Measurements from ENCODE around the gene SLA2. TPM values are rescaled to one million over a fixed set of nuclear protein-coding genes. Genes with fewer than 3 reads are reported as not detected.
A peak's percentile ranks its signal among the peaks of the same experiment; 100 is the strongest.

Gene SLA2
- total RNA-seq, 1 donor from 2014 or later: 0.21 TPM

DNA sequence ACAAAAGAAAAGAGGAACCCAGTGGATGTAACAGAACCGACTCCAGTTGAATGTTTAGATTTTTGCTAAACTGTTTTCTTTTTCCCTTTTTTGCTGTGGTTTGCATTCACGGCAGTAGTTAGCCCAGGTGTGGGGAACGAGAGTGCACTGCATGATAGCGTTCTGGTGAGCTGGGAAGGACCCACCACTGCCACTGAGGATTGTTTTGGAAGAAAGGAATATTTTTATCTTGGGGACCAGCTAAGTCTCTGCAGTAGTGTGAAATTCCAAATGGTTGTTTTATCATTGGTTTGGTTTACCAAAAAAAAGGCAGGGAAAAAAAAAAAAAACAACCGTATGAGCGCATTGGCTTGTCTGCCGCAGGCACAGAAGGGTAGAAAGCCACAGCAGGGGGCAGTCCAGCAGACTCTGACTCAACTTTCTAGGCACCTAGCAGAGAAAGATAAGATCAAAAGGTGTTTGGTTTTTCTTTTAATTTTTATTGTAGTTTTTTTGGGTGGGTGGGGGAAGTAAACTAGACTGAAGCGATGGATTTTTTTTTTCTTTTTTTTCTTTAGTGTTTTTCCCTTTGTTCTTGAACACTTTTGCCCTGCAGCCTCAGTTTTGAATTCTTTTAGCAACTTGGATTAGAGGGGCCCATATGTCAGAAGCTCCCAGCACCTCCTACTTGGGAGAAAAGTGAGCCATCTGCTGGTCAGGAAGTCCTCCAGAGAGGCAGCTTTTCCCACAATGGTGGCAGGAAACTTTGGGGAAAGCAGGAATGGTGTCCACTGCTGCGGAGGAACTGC lies 53.9 kb downstream of the SLA2 start:
- Histone ChIP-seq H3K36me3 (no peaks in the 10 kb centered on the region), H3K4me2 (no peak overlapping the region), H3K9me3 (ENCODE audit: low read depth) (no peaks in the 10 kb centered on the region), H4K20me1 (ENCODE audit: low read depth) (no peaks in the 10 kb centered on the region), H3K27me3 (no peaks in the 10 kb centered on the region), H3K9ac (no peak overlapping the region), H3K79me2 (ENCODE audit: low read depth) (no peaks in the 10 kb centered on the region), H3K4me1 (peaks cover 8% of the 10 kb centered on the region), H2AFZ (replicated peaks) (no peak overlapping the region), H3K4me3 (no peak overlapping the region), H3K27ac (no peak overlapping the region), H3F3A (ENCODE audit: low read depth) (peaks cover 14% of the 10 kb centered on the region)
- Mint-ChIP-seq H3K9me3 (no peaks in the 10 kb centered on the region), H3K4me1 (peaks cover 7% of the 10 kb centered on the region), H3K27me3 (ENCODE audit: insufficient read depth, low read depth) (peaks cover 4% of the 10 kb centered on the region), H3K36me3 (peaks cover 29% of the 10 kb centered on the region), H3K4me3 (peak overlapping the region; percentile 22), H3K27ac (no peak overlapping the region)
- DNase-seq (ENCODE audit: low spot score): peak; percentile 63
- TF ChIP-seq EZH2 (IDR thresholded peaks at IDR 0.05): no peak
- no peak for TF ChIP-seq EZH2phosphoT487 (IDR thresholded peaks at IDR 0.05)
- TF ChIP-seq, protein P1, sequence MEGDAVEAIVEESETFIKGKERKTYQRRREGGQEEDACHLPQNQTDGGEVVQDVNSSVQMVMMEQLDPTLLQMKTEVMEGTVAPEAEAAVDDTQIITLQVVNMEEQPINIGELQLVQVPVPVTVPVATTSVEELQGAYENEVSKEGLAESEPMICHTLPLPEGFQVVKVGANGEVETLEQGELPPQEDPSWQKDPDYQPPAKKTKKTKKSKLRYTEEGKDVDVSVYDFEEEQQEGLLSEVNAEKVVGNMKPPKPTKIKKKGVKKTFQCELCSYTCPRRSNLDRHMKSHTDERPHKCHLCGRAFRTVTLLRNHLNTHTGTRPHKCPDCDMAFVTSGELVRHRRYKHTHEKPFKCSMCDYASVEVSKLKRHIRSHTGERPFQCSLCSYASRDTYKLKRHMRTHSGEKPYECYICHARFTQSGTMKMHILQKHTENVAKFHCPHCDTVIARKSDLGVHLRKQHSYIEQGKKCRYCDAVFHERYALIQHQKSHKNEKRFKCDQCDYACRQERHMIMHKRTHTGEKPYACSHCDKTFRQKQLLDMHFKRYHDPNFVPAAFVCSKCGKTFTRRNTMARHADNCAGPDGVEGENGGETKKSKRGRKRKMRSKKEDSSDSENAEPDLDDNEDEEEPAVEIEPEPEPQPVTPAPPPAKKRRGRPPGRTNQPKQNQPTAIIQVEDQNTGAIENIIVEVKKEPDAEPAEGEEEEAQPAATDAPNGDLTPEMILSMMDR (IDR thresholded peaks at IDR 0.05): peak; percentile 51

DNA sequence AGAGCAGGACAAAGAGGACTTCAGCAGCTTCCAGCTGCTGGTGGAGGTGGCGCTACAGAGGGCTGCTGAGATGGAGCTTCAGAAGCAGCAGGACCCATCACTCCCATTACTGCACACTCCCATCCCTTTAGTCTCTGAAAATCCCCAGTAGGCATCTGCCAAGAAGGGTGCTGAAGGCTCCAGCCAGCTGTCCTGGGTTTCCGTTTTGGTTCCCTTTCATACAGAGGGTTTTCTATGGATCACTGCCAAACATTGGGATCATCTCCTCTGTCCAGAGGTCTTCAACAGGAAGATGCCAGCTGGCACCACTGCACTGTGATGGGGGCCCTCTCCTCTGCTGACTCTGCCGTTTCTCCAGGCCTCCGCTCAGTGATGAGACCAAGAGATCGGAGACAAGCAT lies 54.7 kb downstream of the SLA2 start:
- peaks cover 7% of the 10 kb centered on the region for H3K4me1 Mint-ChIP-seq
- no peaks in the 10 kb centered on the region for H3K9me3 Mint-ChIP-seq
- Histone ChIP-seq H3K27me3 (no peaks in the 10 kb centered on the region), H3K36me3 (no peaks in the 10 kb centered on the region), H3K9ac (no peak overlapping the region), H3K4me3 (no peak overlapping the region), H2AFZ (replicated peaks) (no peak overlapping the region), H3K27ac (no peak overlapping the region), H3K4me2 (no peak overlapping the region), H4K20me1 (ENCODE audit: low read depth) (no peaks in the 10 kb centered on the region), H3F3A (ENCODE audit: low read depth) (peaks cover 12% of the 10 kb centered on the region), H3K4me1 (peaks cover 8% of the 10 kb centered on the region), H3K9me3 (ENCODE audit: low read depth) (no peaks in the 10 kb centered on the region), H3K79me2 (ENCODE audit: low read depth) (no peaks in the 10 kb centered on the region)
- no peak overlapping the region for H3K27ac Mint-ChIP-seq
- no peak for DNase-seq (ENCODE audit: low spot score)
- H3K27me3 Mint-ChIP-seq (ENCODE audit: insufficient read depth, low read depth): peaks cover 4% of the 10 kb centered on the region
- H3K36me3 Mint-ChIP-seq: peaks cover 34% of the 10 kb centered on the region
- TF ChIP-seq, protein P1 (IDR thresholded peaks at IDR 0.05): no peak
- TF ChIP-seq EZH2phosphoT487 (IDR thresholded peaks at IDR 0.05) (no peak), EZH2 (IDR thresholded peaks at IDR 0.05) (no peak)
- no peak overlapping the region for H3K4me3 Mint-ChIP-seq

- H3K4me1 ChIP-seq: peaks cover 8% of the 10 kb centered on the region
- no peaks in the 10 kb centered on the region for H3K27me3 ChIP-seq
- H3K9ac ChIP-seq: no peak overlapping the region
- H3K36me3 ChIP-seq: no peaks in the 10 kb centered on the region
- Mint-ChIP-seq H3K4me1 (peaks cover 7% of the 10 kb centered on the region), H3K27ac (no peak overlapping the region), H3K4me3 (no peak overlapping the region), H3K36me3 (peaks cover 39% of the 10 kb centered on the region), H3K9me3 (no peaks in the 10 kb centered on the region), H3K27me3 (ENCODE audit: insufficient read depth, low read depth) (no peaks in the 10 kb centered on the region)
- no peaks in the 10 kb centered on the region for H3K9me3 ChIP-seq (ENCODE audit: low read depth)
- no peak overlapping the region for H3K4me3 ChIP-seq
- no peak overlapping the region for H2AFZ ChIP-seq (replicated peaks)
- peaks cover 42% of the 10 kb centered on the region for H3F3A ChIP-seq (ENCODE audit: low read depth)
- H3K4me2 ChIP-seq: no peak overlapping the region
- no peaks in the 10 kb centered on the region for H3K79me2 ChIP-seq (ENCODE audit: low read depth)
- H3K27ac ChIP-seq: no peak overlapping the region
- DNase-seq (ENCODE audit: low spot score): no peak
- peaks cover 10% of the 10 kb centered on the region for H4K20me1 ChIP-seq (ENCODE audit: low read depth)
- TF ChIP-seq, protein P1 (IDR thresholded peaks at IDR 0.05): no peak
These were observed 58.5 kb downstream of the SLA2 start for GRCh38 chr20:36587388-36588070.
